ENCODE measurements around the gene SPRY4.
"Not testable (repeated sequence)": the region's sequence is repeated elsewhere in the genome, so short reads cannot be mapped to it uniquely, and the experiment has no call there.

SPRY4 gene

GRCh38 chr5:142300677-142301076, 24.1 kb downstream of the SPRY4 start:
- H2AFZ ChIP-seq (ENCODE audit: low read length): no peak overlapping the region
- no peaks in the 10 kb centered on the region for H3K79me2 ChIP-seq (ENCODE audit: low read length)
- H4K20me1 ChIP-seq (ENCODE audit: insufficient read depth, low read length): no peaks in the 10 kb centered on the region
- no peaks in the 10 kb centered on the region for H3F3A ChIP-seq (ENCODE audit: insufficient read depth, low read length)
- H3K9me2 ChIP-seq (replicated peaks; ENCODE audit: insufficient read depth, low read length): no peaks in the 10 kb centered on the region
- no peaks in the 10 kb centered on the region for H3K27me3 ChIP-seq (replicated peaks; ENCODE audit: insufficient read depth, low read length)
- no peaks in the 10 kb centered on the region for H3K4me1 ChIP-seq (ENCODE audit: low read length)
- no peak overlapping the region for H3K4me3 ChIP-seq (ENCODE audit: low read length)
- DNase-seq: no peak
- TF ChIP-seq EZH2phosphoT487 (IDR thresholded peaks at IDR 0.05; ENCODE audit: low read length) (no peak), EZH2 (optimal IDR thresholded peaks at IDR 0.05; ENCODE audit: low read depth, low read length) (no peak)
- TF ChIP-seq, protein P1, sequence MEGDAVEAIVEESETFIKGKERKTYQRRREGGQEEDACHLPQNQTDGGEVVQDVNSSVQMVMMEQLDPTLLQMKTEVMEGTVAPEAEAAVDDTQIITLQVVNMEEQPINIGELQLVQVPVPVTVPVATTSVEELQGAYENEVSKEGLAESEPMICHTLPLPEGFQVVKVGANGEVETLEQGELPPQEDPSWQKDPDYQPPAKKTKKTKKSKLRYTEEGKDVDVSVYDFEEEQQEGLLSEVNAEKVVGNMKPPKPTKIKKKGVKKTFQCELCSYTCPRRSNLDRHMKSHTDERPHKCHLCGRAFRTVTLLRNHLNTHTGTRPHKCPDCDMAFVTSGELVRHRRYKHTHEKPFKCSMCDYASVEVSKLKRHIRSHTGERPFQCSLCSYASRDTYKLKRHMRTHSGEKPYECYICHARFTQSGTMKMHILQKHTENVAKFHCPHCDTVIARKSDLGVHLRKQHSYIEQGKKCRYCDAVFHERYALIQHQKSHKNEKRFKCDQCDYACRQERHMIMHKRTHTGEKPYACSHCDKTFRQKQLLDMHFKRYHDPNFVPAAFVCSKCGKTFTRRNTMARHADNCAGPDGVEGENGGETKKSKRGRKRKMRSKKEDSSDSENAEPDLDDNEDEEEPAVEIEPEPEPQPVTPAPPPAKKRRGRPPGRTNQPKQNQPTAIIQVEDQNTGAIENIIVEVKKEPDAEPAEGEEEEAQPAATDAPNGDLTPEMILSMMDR (IDR thresholded peaks at IDR 0.05; ENCODE audit: low read length): no peak
- no peak overlapping the region for H3K27ac ChIP-seq (ENCODE audit: low read length)
- H3K9ac ChIP-seq (ENCODE audit: low read length): no peak overlapping the region
- no peaks in the 10 kb centered on the region for H3K36me3 ChIP-seq (replicated peaks; ENCODE audit: insufficient read depth, low read length)
- H3K9me3 ChIP-seq (replicated peaks; ENCODE audit: insufficient read depth, low read length): no peaks in the 10 kb centered on the region
- no peak overlapping the region for H3K4me2 ChIP-seq (ENCODE audit: low read depth, low read length)

DNA sequence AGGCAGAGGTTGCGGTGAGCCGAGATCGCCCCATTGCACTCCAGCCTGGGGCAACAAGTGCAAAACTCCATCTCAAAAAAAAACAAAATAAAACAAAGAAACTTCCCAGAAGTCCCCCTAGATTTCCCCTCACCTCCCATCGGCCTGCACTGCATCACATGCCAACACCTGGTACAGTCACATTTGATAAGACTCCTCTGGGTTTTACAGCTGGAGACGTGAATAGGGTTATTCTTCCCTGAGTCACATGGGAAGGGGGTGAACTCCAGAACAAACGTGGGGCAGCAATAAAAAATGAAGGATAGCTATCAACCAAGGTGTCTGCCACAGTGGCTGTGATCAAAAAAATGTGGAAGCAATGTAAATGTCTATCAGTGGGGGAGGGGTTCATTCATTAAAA, 26.0 kb downstream of the SPRY4 start:
- Histone ChIP-seq H3K4me3 (ENCODE audit: low read length) (no peak overlapping the region), H3K9ac (ENCODE audit: low read length) (no peak overlapping the region), H3K4me2 (ENCODE audit: low read depth, low read length) (no peak overlapping the region), H3K9me2 (replicated peaks; ENCODE audit: insufficient read depth, low read length) (no peaks in the 10 kb centered on the region), H4K20me1 (ENCODE audit: insufficient read depth, low read length) (no peaks in the 10 kb centered on the region), H3K4me1 (ENCODE audit: low read length) (no peaks in the 10 kb centered on the region), H3K27me3 (replicated peaks; ENCODE audit: insufficient read depth, low read length) (no peaks in the 10 kb centered on the region), H3K27ac (ENCODE audit: low read length) (no peak overlapping the region), H2AFZ (ENCODE audit: low read length) (no peak overlapping the region), H3F3A (ENCODE audit: insufficient read depth, low read length) (no peaks in the 10 kb centered on the region), H3K9me3 (replicated peaks; ENCODE audit: insufficient read depth, low read length) (no peaks in the 10 kb centered on the region), H3K36me3 (replicated peaks; ENCODE audit: insufficient read depth, low read length) (no peaks in the 10 kb centered on the region), H3K79me2 (ENCODE audit: low read length) (no peaks in the 10 kb centered on the region)
- DNase-seq: no peak
- TF ChIP-seq EZH2 (optimal IDR thresholded peaks at IDR 0.05; ENCODE audit: low read depth, low read length) (no peak), EZH2phosphoT487 (IDR thresholded peaks at IDR 0.05; ENCODE audit: low read length) (no peak)
- TF ChIP-seq, protein P1 (IDR thresholded peaks at IDR 0.05; ENCODE audit: low read length): no peak

DNA sequence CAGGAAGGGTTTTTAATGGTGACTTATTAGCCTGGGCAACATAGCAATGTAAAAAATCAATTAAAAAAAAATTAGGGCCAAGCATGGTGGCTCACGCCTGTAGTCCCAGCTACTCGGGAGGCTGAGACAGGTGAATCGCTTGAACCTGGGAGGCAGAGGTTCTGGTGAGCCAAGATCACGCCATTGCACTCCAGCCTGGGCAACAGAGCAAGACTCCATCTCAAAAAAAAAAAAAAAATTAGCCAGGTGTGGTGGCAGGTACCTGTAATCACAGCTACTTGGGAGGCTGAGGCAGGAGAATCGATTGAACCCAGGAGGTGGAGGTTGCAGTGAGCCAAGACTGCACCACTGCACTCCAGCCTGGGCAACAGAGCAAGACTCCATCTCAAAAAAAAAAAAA, 27.0 kb downstream of the SPRY4 start:
- H3K9ac ChIP-seq (ENCODE audit: low read length); H3K27me3 ChIP-seq (replicated peaks; ENCODE audit: insufficient read depth, low read length); H3K4me2 ChIP-seq (ENCODE audit: low read depth, low read length); H2AFZ ChIP-seq (ENCODE audit: low read length); H3K36me3 ChIP-seq (replicated peaks; ENCODE audit: insufficient read depth, low read length); H3K4me1 ChIP-seq (ENCODE audit: low read length); H3K9me2 ChIP-seq (replicated peaks; ENCODE audit: insufficient read depth, low read length); H3F3A ChIP-seq (ENCODE audit: insufficient read depth, low read length); H3K9me3 ChIP-seq (replicated peaks; ENCODE audit: insufficient read depth, low read length); DNase-seq; H4K20me1 ChIP-seq (ENCODE audit: insufficient read depth, low read length); H3K4me3 ChIP-seq (ENCODE audit: low read length); H3K27ac ChIP-seq (ENCODE audit: low read length); H3K79me2 ChIP-seq (ENCODE audit: low read length): not testable (repeated sequence)

DNA sequence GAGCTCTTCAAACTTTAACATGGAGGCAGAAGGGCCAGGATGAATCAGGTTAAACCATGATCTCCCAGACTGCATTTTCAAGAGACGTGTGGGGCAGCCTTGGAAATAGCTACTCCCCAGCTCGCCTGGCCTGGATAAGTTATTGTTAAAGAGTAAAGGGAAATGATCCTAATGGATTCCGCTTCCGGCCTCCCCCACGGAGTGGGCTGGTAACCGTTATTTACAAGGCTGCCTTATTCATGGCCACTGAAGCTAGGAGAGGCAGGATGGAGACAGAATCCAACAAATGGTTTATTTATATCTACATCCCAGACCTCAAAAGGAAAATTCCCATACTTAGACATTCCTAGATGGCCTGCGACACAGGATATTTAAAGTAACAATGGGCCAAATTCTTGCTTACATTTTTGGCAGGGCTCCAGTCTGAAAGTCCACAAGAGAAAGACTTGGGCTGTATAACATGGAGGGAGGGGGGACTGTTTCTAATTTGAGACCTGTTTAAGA, 27.9 kb downstream of the SPRY4 start:
- Histone ChIP-seq H2AFZ (ENCODE audit: low read length) (no peak overlapping the region), H3K36me3 (replicated peaks; ENCODE audit: insufficient read depth, low read length) (no peaks in the 10 kb centered on the region), H3K79me2 (ENCODE audit: low read length) (no peaks in the 10 kb centered on the region), H3K4me2 (ENCODE audit: low read depth, low read length) (no peak overlapping the region), H3K9me2 (replicated peaks; ENCODE audit: insufficient read depth, low read length) (no peaks in the 10 kb centered on the region), H3K9ac (ENCODE audit: low read length) (no peak overlapping the region), H3K4me1 (ENCODE audit: low read length) (no peaks in the 10 kb centered on the region), H3F3A (ENCODE audit: insufficient read depth, low read length) (no peaks in the 10 kb centered on the region), H3K27me3 (replicated peaks; ENCODE audit: insufficient read depth, low read length) (no peaks in the 10 kb centered on the region), H4K20me1 (ENCODE audit: insufficient read depth, low read length) (no peaks in the 10 kb centered on the region), H3K27ac (ENCODE audit: low read length) (no peak overlapping the region), H3K4me3 (ENCODE audit: low read length) (no peak overlapping the region), H3K9me3 (replicated peaks; ENCODE audit: insufficient read depth, low read length) (no peaks in the 10 kb centered on the region)
- no peak for DNase-seq
- TF ChIP-seq, protein P1 (IDR thresholded peaks at IDR 0.05; ENCODE audit: low read length): no peak
- no peak for TF ChIP-seq EZH2 (optimal IDR thresholded peaks at IDR 0.05; ENCODE audit: low read depth, low read length)
